ENCODE measurements around the gene ITGB4.

DNA sequence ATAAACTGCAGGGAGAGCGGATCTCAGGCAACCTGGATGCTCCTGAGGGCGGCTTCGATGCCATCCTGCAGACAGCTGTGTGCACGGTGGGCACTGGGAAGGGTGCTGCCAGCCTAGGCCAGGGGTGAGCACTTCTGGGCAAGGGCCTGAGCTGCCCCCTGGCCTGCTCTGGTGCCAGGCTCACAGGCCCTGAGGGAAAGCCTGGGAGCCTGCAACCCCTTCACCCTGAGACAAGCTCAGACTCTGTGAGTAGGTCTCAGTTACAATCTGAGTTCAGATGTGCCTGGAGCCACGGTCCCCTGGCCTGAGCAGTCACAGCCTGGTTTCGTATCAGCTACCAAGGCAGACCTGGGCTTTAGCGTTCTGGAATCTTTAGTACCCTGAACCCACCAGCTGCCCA lies 8.1 kb downstream of the ITGB4 start:
- TF ChIP-seq POLR2AphosphoS5 (IDR thresholded peaks at IDR 0.05; ENCODE audit: low read depth, low read length) (no peak), FOXP2 (optimal IDR thresholded peaks at IDR 0.05; ENCODE audit: borderline replicate concordance, extremely low read depth, extremely low read length, insufficient read depth) (no peak), TAF1 (IDR thresholded peaks at IDR 0.05; ENCODE audit: borderline replicate concordance, insufficient read depth, low read length) (no peak), SIN3A (IDR thresholded peaks at IDR 0.05; ENCODE audit: borderline replicate concordance, insufficient read depth, low read length) (no peak)
- TF ChIP-seq, protein P1, sequence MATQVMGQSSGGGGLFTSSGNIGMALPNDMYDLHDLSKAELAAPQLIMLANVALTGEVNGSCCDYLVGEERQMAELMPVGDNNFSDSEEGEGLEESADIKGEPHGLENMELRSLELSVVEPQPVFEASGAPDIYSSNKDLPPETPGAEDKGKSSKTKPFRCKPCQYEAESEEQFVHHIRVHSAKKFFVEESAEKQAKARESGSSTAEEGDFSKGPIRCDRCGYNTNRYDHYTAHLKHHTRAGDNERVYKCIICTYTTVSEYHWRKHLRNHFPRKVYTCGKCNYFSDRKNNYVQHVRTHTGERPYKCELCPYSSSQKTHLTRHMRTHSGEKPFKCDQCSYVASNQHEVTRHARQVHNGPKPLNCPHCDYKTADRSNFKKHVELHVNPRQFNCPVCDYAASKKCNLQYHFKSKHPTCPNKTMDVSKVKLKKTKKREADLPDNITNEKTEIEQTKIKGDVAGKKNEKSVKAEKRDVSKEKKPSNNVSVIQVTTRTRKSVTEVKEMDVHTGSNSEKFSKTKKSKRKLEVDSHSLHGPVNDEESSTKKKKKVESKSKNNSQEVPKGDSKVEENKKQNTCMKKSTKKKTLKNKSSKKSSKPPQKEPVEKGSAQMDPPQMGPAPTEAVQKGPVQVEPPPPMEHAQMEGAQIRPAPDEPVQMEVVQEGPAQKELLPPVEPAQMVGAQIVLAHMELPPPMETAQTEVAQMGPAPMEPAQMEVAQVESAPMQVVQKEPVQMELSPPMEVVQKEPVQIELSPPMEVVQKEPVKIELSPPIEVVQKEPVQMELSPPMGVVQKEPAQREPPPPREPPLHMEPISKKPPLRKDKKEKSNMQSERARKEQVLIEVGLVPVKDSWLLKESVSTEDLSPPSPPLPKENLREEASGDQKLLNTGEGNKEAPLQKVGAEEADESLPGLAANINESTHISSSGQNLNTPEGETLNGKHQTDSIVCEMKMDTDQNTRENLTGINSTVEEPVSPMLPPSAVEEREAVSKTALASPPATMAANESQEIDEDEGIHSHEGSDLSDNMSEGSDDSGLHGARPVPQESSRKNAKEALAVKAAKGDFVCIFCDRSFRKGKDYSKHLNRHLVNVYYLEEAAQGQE (IDR thresholded peaks at IDR 0.05; ENCODE audit: insufficient read depth in 1 of 2, low read depth in 2 of 2, low read length in 2 of 2): no peak
